DOHH2 (cell line): Measurements from ENCODE around the gene LBP.

ENCODE experiments used
- H3F3A ChIP-seq: fragments of 200-600 bp; sonication (generic), shearing (Covaris generic); 2 replicates; pipeline ENCODE4 v1.6.0; 2016; ENCODE audit warnings: antibody characterized with exemption, mild to moderate bottlenecking; ENCODE audit not compliant: control insufficient read depth, insufficient read depth
- H3K27ac ChIP-seq: fragments of 200-600 bp; sonication (generic); 2 replicates; pipeline ENCODE4 v1.5.1; 2014; ENCODE audit warnings: low read depth, mild to moderate bottlenecking, low read length, moderate library complexity
- H3K27me3 ChIP-seq: fragments of 200-600 bp; sonication (generic); 2 replicates; pipeline ENCODE4 v1.6.1; 2014; ENCODE audit warnings: mild to moderate bottlenecking, low read length, mixed read lengths; ENCODE audit not compliant: control insufficient read depth
- H3K36me3 ChIP-seq: fragments of 200-600 bp; sonication (generic); 2 replicates; pipeline ENCODE4 v1.6.1; 2014; ENCODE audit warnings: mild to moderate bottlenecking, low read length, moderate library complexity, mixed read lengths; ENCODE audit not compliant: control insufficient read depth
- H3K4me1 ChIP-seq: fragments of 200-600 bp; sonication (generic); 2 replicates; pipeline ENCODE4 v1.6.1; 2014; ENCODE audit warnings: mild to moderate bottlenecking, low read length, mixed read lengths; ENCODE audit not compliant: control insufficient read depth
- H3K4me2 ChIP-seq: fragments of 200-600 bp; sonication (generic); 2 replicates; pipeline ENCODE4 v1.6.0; 2014; ENCODE audit warnings: mild to moderate bottlenecking, low read length, moderate library complexity
- H3K4me3 ChIP-seq: fragments of 200-600 bp; sonication (generic); 2 replicates; pipeline ENCODE4 v1.5.1; 2014; ENCODE audit warnings: mild to moderate bottlenecking, low read length, mixed read lengths
- H3K79me2 ChIP-seq: fragments of 200-600 bp; sonication (generic); 2 replicates; pipeline ENCODE4 v1.6.1; 2014; ENCODE audit warnings: mild to moderate bottlenecking, low read length, mixed read lengths; ENCODE audit not compliant: control insufficient read depth
- H3K9me2 ChIP-seq: fragments of 200-600 bp; sonication (generic); replicated peaks from 2 replicates; pipeline ENCODE4 v1.6.1; 2014; ENCODE audit warnings: mild to moderate bottlenecking, low read length, mixed read lengths; ENCODE audit not compliant: control insufficient read depth
- H3K9me3 ChIP-seq: fragments of 200-600 bp; sonication (generic); 2 replicates; pipeline ENCODE4 v1.6.1; 2014; ENCODE audit warnings: antibody characterized with exemption, low read length, mixed read lengths; ENCODE audit not compliant: control insufficient read depth, insufficient read depth
- H4K20me1 ChIP-seq: fragments of 200-600 bp; sonication (generic); 2 replicates; pipeline ENCODE4 v1.6.0; 2014; ENCODE audit warnings: low read depth, mild to moderate bottlenecking, antibody characterized with exemption, low read length, moderate library complexity; ENCODE audit not compliant: control insufficient read depth, insufficient read depth
- EZH2phosphoT487 ChIP-seq: fragments of 200-600 bp; sonication (generic); IDR thresholded peaks from 2 replicates; pipeline ENCODE4 v1.6.1; 2017; ENCODE audit warnings: borderline replicate concordance, mild to moderate bottlenecking, antibody characterized with exemption, low read length, moderate library complexity, mixed read lengths
- TF ChIP-seq, protein P1 (sequence below): fragments of 200-600 bp; sonication (generic); IDR thresholded peaks from one replicate; pipeline ENCODE4 v1.5.1; 2014; ENCODE audit warnings: antibody characterized with exemption, mild to moderate bottlenecking, low read depth, low read length; ENCODE audit not compliant: poor library complexity, severe bottlenecking

The LBP gene

DNA sequence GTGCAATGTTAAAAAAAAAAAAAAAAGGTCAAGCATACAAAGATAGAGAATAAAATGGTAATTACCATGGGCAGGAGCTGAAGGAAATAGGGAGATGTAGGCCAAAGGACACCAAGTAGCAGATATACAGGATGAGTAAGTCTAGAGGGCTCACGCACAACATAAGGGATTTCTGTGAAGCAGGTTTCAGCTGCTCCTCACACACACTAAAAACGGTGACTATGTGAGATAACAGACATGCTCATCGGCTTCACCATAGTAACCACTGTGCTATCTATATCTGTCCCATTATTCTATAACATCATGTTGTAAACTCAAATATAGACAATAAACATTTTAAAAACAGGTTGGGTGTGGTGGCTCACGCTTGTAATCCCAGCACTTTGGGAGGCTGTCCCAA lies 77.3 kb downstream of the LBP start:
- H3K27me3 ChIP-seq, result no peaks in the 10 kb centered on the region
- no peaks in the 10 kb centered on the region for H3K9me2 ChIP-seq
- H3K9me3 ChIP-seq, result no peaks in the 10 kb centered on the region
- H3K4me3 ChIP-seq, result no peak overlapping the region
- TF ChIP-seq, protein P1, sequence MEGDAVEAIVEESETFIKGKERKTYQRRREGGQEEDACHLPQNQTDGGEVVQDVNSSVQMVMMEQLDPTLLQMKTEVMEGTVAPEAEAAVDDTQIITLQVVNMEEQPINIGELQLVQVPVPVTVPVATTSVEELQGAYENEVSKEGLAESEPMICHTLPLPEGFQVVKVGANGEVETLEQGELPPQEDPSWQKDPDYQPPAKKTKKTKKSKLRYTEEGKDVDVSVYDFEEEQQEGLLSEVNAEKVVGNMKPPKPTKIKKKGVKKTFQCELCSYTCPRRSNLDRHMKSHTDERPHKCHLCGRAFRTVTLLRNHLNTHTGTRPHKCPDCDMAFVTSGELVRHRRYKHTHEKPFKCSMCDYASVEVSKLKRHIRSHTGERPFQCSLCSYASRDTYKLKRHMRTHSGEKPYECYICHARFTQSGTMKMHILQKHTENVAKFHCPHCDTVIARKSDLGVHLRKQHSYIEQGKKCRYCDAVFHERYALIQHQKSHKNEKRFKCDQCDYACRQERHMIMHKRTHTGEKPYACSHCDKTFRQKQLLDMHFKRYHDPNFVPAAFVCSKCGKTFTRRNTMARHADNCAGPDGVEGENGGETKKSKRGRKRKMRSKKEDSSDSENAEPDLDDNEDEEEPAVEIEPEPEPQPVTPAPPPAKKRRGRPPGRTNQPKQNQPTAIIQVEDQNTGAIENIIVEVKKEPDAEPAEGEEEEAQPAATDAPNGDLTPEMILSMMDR, result no peak
- no peak for TF ChIP-seq EZH2phosphoT487
- no peak overlapping the region for H3K27ac ChIP-seq
- H3K4me2 ChIP-seq, result no peak overlapping the region
- H3F3A ChIP-seq, result peaks cover 24% of the 10 kb centered on the region
- peaks cover 60% of the 10 kb centered on the region for H3K79me2 ChIP-seq
- H4K20me1 ChIP-seq, result peaks cover 28% of the 10 kb centered on the region
- H3K4me1 ChIP-seq, result no peaks in the 10 kb centered on the region
- peaks cover 100% of the 10 kb centered on the region for H3K36me3 ChIP-seq

DNA sequence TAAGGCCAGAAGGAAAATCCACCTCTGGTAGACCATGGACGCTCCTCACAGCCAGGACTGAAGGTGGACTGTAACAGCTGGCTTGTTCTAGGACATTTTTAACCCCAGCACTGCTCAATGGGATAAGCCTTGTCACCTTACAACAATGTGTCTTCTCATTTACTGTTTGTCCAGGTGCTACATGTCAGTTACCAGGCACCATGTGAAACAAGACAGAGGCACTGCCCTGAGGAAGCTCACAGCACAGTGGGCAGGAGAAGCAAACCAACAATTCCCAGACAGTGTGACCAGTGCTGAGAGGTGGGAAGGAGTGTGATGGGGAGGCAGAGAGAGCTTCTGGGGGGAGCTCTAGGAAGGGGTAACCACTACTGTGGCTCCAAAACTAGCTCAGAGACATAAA lies 78.1 kb downstream of the LBP start:
- H4K20me1 ChIP-seq, result peaks cover 31% of the 10 kb centered on the region
- no peak overlapping the region for H3K4me2 ChIP-seq
- peaks cover 100% of the 10 kb centered on the region for H3K36me3 ChIP-seq
- no peak overlapping the region for H3K27ac ChIP-seq
- H3F3A ChIP-seq, result peaks cover 19% of the 10 kb centered on the region
- peaks cover 68% of the 10 kb centered on the region for H3K79me2 ChIP-seq
- no peak overlapping the region for H3K4me3 ChIP-seq
- H3K4me1 ChIP-seq, result no peaks in the 10 kb centered on the region
- H3K9me2 ChIP-seq, result no peaks in the 10 kb centered on the region
- H3K27me3 ChIP-seq, result no peaks in the 10 kb centered on the region
- TF ChIP-seq, protein P1, result no peak
- TF ChIP-seq EZH2phosphoT487, result no peak
- no peaks in the 10 kb centered on the region for H3K9me3 ChIP-seq

DNA sequence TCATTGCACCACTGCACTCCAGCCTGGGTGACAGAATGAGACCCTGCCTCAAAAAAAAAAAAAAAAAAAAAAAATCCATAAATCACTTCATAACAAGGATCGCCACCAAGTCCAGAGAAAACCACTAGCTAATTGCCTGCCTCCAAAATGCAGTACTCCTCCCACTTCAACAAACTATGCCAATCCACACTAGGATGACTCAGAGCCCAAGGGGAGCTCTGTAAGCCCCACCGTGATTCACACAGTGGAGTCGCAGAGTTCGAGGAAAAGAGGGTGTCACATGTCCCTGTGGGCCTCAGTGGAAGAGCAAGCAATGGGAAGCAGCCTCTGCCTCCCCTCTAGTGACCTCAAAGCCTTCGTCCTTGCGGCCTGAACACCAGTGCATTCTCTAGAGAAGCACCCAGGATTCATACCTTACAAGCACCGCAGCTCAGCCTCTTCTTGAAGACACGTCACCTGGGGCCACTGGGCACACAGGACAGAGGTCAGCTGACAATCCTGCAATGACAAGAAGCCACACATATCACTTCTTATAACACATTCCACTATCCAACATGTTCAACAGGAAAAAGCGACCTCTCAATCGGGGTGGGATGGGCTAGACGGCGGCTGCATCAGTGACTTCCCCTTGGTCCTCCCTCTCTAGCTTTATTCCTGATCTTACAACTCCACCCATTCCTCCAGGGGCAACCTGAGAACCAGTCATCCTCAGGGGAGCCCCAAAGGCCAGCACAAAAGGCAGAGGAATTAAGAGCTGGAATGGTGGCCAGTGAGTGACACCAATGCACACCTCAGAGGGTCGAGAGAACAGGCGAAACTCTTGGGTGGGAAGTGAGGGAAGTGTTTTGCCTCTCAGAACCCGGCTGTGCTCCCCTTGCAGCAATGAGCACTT lies 80.0 kb downstream of the LBP start:
- Histone ChIP-seq H3K4me3 (no peak overlapping the region), H3K27ac (no peak overlapping the region), H3K36me3 (peaks cover 95% of the 10 kb centered on the region), H3K27me3 (no peaks in the 10 kb centered on the region), H3K4me2 (no peak overlapping the region), H3K9me3 (no peaks in the 10 kb centered on the region), H3K79me2 (peaks cover 83% of the 10 kb centered on the region), H3K9me2 (no peaks in the 10 kb centered on the region), H3F3A (peaks cover 9% of the 10 kb centered on the region), H3K4me1 (peaks cover 2% of the 10 kb centered on the region), H4K20me1 (peaks cover 35% of the 10 kb centered on the region)
- TF ChIP-seq, protein P1, result no peak
- no peak for TF ChIP-seq EZH2phosphoT487
